Retinal pigment epithelial cell (primary cell): Measurements from ENCODE around the gene SPTAN1.
A peak's percentile ranks its signal among the peaks of the same experiment; 100 is the strongest.

Source experiments
- DNase-seq: peaks from one replicate; pipeline ENCODE4 v3.0.0-alpha.2; 2010; ENCODE audit warnings: low read depth
- H3K4me3 ChIP-seq: 2 replicates; pipeline ENCODE4 v1.5.1; 2011; ENCODE audit warnings: mild to moderate bottlenecking, low read length, control low read depth, moderate library complexity
- CTCF ChIP-seq: conservative IDR thresholded peaks from 2 replicates; pipeline ENCODE4 v1.5.1; 2011; ENCODE audit warnings: low read depth, low read length, control low read depth, inconsistent platforms

The SPTAN1 gene

GRCh38 chr9:128607642-128608350, 55.4 kb downstream of the SPTAN1 start:
- peak; percentile 70 for DNase-seq
- no peak overlapping the region for H3K4me3 ChIP-seq

GRCh38 chr9:128610897-128611296, 58.5 kb downstream of the SPTAN1 start:
- no peak for DNase-seq
- no peak for TF ChIP-seq CTCF
- H3K4me3 ChIP-seq, result no peak overlapping the region

More at GRCh38 chr9:128607642-128608350, 55.4 kb downstream of the SPTAN1 start:
- no peak for TF ChIP-seq CTCF

GRCh38 chr9:128611600-128612394, 59.4 kb downstream of the SPTAN1 start:
- DNase-seq, result no peak
- TF ChIP-seq CTCF, result no peak
- no peak overlapping the region for H3K4me3 ChIP-seq

- no peak for TF ChIP-seq CTCF
- H3K4me3 ChIP-seq, result no peak overlapping the region
- no peak for DNase-seq
Measured at GRCh38 chr9:128614728-128615127, 62.3 kb downstream of the SPTAN1 start.

GRCh38 chr9:128615571-128615970, 63.2 kb downstream of the SPTAN1 start:
- DNase-seq, result no peak
- no peak for TF ChIP-seq CTCF
- H3K4me3 ChIP-seq, result no peak overlapping the region

GRCh38 chr9:128617943-128618342, 65.6 kb downstream of the SPTAN1 start:
- no peak for TF ChIP-seq CTCF
- H3K4me3 ChIP-seq, result no peak overlapping the region
- DNase-seq, result no peak
